Measurements from ENCODE around the gene C2orf80.
"Not testable (repeated sequence)": the region's sequence is repeated elsewhere in the genome, so short reads cannot be mapped to it uniquely, and the experiment has no call there.

C2orf80 gene

DNA sequence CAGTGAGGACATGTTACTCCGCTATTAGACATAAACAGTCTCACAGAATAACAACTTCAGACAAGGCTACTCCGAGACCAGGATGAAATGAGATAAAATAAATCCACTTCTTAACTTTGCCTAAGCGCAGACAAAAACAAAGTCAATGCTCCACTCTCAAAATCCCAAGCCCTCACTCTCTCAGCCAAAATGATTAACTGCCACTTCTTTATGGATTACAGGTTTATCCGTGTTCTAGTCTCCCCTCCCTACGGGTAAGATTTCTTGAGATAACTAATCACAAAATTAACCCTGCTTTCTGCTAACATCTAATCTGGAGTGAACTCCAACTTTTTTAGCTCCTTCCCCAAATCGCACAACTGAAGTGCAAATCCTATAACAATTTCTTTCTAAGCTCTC is 59.1 kb downstream of the C2orf80 start:
- DNase-seq = no peak

- no peak for DNase-seq
Measured at GRCh38 chr2:208129744-208130711, 59.8 kb downstream of the C2orf80 start, which contains the start of gene CRYGC. CRYGC (minus strand) TSS chr2:208129828; CDS start chr2:208129792, 36 bp downstream.

GRCh38 chr2:208128136-208128535 is 61.7 kb downstream of the C2orf80 start:
- DNase-seq = no peak

DNA sequence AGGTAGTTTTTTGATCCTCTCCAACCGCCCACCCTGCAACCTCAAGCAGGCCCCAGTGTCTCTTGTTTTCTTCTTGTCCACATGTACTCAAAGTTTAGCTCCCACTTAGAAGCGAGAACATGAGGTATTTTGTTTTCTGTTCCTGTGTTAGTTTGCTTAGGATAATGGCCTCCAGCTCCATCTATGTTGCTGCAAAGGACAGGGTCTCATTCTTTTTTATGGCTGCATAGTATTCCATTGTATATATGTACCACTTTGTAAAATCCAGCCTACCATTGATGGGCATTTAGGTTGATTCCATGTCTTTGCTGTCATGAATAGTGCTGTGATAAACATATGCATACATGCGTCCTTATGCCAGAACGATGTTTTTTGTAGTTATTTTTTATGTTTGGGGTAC is 62.7 kb downstream of the C2orf80 start:
- no peak for DNase-seq

DNA sequence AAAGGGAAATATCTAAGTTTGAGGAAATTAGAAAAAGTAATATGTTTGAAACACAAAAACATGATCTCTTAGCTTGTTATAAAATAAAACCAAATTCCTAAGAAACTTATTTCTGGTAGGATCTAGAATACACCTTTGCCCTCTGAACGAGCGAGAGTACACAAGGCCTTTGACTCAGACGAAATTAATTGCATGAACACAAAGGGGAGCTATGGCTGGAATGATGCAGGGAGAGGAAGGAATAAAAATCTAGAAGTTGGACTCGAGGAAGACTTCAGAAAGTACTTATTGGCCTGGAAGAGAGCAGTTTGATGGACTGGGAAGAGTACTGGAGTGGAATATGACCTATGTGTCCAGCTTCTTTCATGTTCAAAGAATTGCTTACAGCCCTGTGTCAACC is 64.6 kb downstream of the C2orf80 start:
- DNase-seq = no peak

DNA sequence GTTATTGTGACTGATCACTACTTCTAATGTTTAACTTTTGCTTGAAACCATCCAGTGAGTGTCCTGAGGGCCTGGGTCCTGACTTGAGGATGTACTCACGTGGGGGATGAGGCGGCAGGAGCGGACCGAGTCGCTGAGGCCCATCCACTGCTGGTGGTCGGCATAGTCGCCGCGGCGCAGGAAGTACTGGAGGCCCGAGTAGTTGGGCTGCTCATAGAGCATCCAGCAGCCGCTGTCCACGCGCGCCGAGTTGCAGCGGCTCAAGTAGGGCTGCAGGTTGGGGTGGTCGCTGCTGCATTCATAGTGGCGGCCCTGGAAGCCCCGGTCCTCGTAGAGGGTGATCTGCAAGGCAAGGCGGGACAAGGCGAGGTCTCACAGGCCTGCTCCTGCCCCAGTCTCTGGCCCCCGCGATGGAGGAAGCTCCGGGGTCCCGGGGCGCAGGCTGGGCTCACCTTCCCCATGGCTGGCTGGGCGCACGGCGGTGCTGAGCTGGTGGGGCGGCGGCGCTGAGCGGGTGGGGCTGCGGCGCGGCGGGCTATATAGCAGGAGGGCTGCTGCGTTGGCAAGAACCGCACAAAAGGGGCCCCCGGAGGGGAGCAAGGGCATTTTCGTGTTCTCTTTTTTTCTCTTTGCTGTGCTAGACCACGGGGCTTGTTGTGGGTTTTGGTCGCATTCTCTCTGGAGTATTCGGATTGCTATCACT is 65.7 kb downstream of the C2orf80 start, which contains the start of gene CRYGD:
CRYGD (minus strand) TSS at position 512 of the 703 bp plus-strand sequence; CDS start at position 461, 51 bp downstream.
- not testable (repeated sequence) for DNase-seq

GRCh38 chr2:208122248-208122647 is 67.6 kb downstream of the C2orf80 start:
- no peak for DNase-seq

DNA sequence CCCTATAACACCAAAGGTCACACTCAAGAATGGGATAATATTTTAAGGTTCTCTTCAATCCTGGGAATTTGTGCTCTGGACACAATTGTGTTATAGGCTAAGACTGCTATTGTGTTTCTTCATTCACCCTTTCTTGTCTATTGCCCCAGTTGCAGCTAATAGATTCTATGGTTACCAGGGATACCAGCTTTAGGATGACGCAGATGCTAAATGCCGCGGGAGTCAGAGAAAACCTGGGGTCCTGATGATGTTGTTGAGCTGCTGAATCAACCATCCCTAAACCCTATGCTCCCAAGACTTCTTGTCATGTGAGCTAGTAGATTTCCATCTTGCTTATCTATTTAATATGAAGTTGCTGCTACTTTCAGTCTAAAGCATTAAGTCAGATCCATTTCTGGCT is 70.9 kb downstream of the C2orf80 start:
- no peak for DNase-seq

- DNase-seq = not testable (repeated sequence)
Measured at GRCh38 chr2:208117390-208117789, 72.4 kb downstream of the C2orf80 start.
